GM12801 (cell line): ENCODE measurements around the gene CPPED1.

ENCODE experiments used
- CTCF ChIP-seq: IDR thresholded peaks from one replicate; pipeline ENCODE4 v1.5.1; 2011; ENCODE audit warnings: control low read depth; ENCODE audit not compliant: insufficient read length; ENCODE audit errors: extremely low read depth

CPPED1 gene

GRCh38 chr16:12758670-12759558 lies 44.8 kb downstream of the CPPED1 start:
- TF ChIP-seq CTCF = no peak

- TF ChIP-seq CTCF = no peak
Measured at GRCh38 chr16:12758031-12758669, 45.5 kb downstream of the CPPED1 start.

GRCh38 chr16:12757546-12757945 lies 46.1 kb downstream of the CPPED1 start:
- TF ChIP-seq CTCF = no peak

- TF ChIP-seq CTCF = no peak
Measured at GRCh38 chr16:12754824-12755543, 48.7 kb downstream of the CPPED1 start.

- TF ChIP-seq CTCF = no peak
Measured at GRCh38 chr16:12753203-12754023, 50.3 kb downstream of the CPPED1 start.

- no peak for TF ChIP-seq CTCF
Measured at GRCh38 chr16:12752159-12752558, 51.5 kb downstream of the CPPED1 start.

- TF ChIP-seq CTCF = no peak
Measured at GRCh38 chr16:12750554-12750918, 53.2 kb downstream of the CPPED1 start.
